ENCODE results near the gene DDX25.

- TF ChIP-seq CTCF (IDR thresholded peaks at IDR 0.05; ENCODE audit: low read depth, low read length), result no peak
- TF ChIP-seq, protein P1, sequence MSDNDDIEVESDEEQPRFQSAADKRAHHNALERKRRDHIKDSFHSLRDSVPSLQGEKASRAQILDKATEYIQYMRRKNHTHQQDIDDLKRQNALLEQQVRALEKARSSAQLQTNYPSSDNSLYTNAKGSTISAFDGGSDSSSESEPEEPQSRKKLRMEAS (IDR thresholded peaks at IDR 0.05; ENCODE audit: low read depth, low read length), result no peak
Observed at GRCh38 chr11:125946712-125947418, 42.6 kb downstream of the DDX25 start.

Measured in NB4 (cell line).